Measurements from ENCODE around the gene SBNO1.
"Not testable (repeated sequence)": the region's sequence is repeated elsewhere in the genome, so short reads cannot be mapped to it uniquely, and the experiment has no call there.

Gene SBNO1

DNA sequence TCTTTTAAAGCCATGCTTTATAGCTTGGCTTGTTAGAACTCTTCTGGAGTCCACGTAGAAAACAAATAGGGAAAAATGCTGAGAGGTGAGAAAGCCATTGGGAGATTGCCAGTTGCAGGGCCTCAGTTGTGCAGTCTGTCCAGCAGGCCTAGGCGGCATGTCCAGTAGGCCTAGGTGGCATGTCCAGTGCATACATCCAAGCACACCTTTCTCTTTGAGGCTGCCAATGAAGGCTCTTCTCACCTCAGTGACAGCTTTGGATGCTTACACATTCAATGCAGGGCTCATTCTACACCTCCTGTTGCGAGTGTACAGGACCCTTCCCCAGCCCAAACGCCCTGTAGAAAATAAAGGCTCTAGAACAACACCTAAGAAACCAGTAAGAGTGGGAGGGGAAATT lies 106.1 kb downstream of the SBNO1 start:
- TF ChIP-seq, protein P1, sequence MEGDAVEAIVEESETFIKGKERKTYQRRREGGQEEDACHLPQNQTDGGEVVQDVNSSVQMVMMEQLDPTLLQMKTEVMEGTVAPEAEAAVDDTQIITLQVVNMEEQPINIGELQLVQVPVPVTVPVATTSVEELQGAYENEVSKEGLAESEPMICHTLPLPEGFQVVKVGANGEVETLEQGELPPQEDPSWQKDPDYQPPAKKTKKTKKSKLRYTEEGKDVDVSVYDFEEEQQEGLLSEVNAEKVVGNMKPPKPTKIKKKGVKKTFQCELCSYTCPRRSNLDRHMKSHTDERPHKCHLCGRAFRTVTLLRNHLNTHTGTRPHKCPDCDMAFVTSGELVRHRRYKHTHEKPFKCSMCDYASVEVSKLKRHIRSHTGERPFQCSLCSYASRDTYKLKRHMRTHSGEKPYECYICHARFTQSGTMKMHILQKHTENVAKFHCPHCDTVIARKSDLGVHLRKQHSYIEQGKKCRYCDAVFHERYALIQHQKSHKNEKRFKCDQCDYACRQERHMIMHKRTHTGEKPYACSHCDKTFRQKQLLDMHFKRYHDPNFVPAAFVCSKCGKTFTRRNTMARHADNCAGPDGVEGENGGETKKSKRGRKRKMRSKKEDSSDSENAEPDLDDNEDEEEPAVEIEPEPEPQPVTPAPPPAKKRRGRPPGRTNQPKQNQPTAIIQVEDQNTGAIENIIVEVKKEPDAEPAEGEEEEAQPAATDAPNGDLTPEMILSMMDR (IDR thresholded peaks at IDR 0.05; ENCODE audit: insufficient read depth, low read length, poor library complexity, severe bottlenecking) = no peak
- Histone ChIP-seq H3K27me3 (replicated peaks; ENCODE audit: control insufficient read depth, insufficient read depth, low read length) (no peaks in the 10 kb centered on the region), H3K36me3 (ENCODE audit: control insufficient read depth, insufficient read depth, low read length) (peaks cover 17% of the 10 kb centered on the region), H3K4me3 (replicated peaks; ENCODE audit: low read depth, low read length) (no peak overlapping the region)
- no peak for DNase-seq (ENCODE audit: extremely low read depth, insufficient read length)

DNA sequence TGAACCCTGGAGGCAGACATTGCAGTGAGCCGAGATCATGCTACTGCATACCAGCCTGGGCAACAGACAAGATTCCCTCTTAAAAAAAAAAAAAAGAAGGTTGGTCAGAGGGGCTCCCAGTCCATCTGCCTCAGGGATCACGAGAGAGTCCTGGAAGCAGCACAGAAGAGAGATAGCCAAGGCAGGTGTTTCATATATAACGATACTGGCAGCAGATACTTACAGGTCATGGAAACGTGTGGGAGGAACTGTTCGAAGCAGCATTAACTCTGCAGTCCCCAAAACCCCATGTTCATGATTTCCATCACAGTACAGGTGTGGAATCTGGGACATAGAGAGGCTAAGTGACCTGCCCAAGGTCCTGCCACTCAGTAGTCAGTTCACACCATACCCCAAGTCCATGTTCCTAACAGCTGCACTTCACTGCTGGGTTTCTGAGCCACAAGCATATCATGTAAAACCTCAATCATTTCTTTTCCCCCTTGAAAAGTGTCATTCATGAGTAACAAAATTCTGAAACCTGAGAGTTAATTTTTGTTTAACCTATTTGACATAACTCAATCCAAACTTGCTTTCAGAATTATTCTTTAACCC lies 109.7 kb downstream of the SBNO1 start:
- H3K4me3 ChIP-seq (replicated peaks; ENCODE audit: low read depth, low read length) = no peak overlapping the region
- TF ChIP-seq, protein P1 (IDR thresholded peaks at IDR 0.05; ENCODE audit: insufficient read depth, low read length, poor library complexity, severe bottlenecking) = no peak
- no peaks in the 10 kb centered on the region for H3K27me3 ChIP-seq (replicated peaks; ENCODE audit: control insufficient read depth, insufficient read depth, low read length)
- peaks cover 15% of the 10 kb centered on the region for H3K36me3 ChIP-seq (ENCODE audit: control insufficient read depth, insufficient read depth, low read length)
- DNase-seq (ENCODE audit: extremely low read depth, insufficient read length) = no peak

DNA sequence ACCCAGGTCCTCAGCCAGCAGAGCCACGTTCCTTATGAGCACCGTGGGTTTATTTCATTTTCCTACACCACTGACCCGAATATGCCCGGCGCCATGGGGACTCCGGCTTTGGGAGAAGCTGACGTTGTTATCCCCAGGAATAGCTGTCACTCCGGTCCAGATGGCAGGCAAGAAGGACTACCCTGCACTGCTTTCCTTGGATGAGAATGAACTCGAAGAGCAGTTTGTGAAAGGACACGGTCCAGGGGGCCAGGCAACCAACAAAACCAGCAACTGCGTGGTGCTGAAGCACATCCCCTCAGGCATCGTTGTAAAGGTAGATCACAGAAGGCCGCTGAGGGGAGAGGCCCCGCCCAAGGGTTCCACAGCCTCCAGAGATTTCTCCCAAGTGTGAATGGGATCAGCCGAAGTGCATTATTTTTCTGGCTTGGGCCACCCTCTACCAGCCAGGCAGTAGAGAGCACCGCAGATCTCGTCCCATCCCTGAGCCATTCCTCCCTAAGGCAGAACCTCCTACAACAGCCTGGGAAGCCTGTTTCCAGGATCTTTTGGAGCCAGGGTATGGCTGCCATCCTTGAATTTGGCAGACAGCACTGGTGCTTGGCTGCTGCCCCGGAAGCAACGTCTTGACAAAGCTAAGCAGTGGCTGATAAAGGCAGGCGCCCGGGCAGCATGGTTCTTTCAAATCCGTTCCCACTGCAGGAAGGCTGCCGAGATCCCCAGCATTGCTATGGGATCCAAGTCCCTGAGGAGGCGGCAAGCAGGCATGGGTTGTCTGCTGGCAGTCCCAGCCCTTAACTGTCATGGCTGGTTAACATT lies 110.8 kb downstream of the SBNO1 start:
- peaks cover 15% of the 10 kb centered on the region for H3K36me3 ChIP-seq (ENCODE audit: control insufficient read depth, insufficient read depth, low read length)

DNA sequence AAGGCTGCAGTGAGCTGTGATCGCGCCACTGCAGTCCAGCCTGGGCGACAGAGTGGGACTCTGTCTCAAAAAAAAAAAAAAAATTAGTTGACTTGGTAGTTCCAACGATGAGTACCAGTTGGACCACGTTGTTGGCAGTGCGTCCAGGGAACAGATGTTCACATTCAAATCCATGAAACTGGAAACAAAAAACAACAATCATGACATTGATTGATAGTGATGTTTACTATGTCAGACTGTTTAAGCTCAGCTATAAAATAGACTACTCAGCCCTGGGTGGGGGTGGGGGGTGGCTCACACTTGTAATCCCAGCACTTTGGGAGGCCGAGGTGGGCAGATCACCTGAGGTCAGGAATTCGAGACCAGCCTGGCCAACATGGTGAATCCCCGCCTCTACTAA lies 112.3 kb downstream of the SBNO1 start:
- peaks cover 14% of the 10 kb centered on the region for H3K36me3 ChIP-seq (ENCODE audit: control insufficient read depth, insufficient read depth, low read length)
- not testable (repeated sequence) for H3K4me3 ChIP-seq (replicated peaks; ENCODE audit: low read depth, low read length); DNase-seq (ENCODE audit: extremely low read depth, insufficient read length); H3K27me3 ChIP-seq (replicated peaks; ENCODE audit: control insufficient read depth, insufficient read depth, low read length)

More for the DNA sequence above, 110.8 kb downstream of the SBNO1 start:
- DNase-seq (ENCODE audit: extremely low read depth, insufficient read length) = no peak
- Histone ChIP-seq H3K27me3 (replicated peaks; ENCODE audit: control insufficient read depth, insufficient read depth, low read length) (no peaks in the 10 kb centered on the region), H3K4me3 (replicated peaks; ENCODE audit: low read depth, low read length) (no peak overlapping the region)
- TF ChIP-seq, protein P1 (IDR thresholded peaks at IDR 0.05; ENCODE audit: insufficient read depth, low read length, poor library complexity, severe bottlenecking) = no peak

DNA sequence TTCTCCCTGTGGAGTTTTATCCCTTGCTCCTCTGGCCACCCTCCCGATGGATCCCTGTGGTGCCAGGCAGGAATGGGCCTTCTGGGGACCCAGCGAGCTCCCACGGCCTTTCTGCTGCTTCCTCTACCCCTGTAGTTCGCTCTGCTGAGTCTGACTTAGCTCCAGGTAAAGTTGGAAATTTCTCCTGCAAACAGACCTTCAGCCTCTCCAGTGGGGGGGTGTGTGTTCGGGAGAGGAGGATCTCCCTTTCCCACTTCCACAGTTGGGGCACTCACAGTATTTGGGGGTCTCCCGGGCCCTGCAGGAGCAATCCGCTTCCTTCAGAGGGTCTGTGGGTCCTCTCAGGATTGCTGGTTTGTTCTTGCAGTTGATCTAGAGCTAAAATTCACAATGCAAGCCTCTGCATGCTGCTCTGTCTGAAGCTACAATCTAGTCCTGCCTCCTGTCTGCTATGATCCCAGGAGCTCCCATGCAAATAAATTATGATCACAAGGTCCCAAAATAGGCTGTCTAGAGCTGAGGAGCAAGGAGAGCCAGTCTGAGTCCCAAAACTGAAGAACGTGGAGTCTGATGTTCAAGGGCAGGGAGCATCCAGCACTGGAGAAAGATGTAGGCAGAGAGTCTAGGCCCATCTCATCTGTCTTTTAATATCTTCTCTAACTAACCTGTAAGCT lies 113.1 kb downstream of the SBNO1 start:
- peaks cover 13% of the 10 kb centered on the region for H3K36me3 ChIP-seq (ENCODE audit: control insufficient read depth, insufficient read depth, low read length)
- H3K27me3 ChIP-seq (replicated peaks; ENCODE audit: control insufficient read depth, insufficient read depth, low read length) = no peaks in the 10 kb centered on the region
- DNase-seq (ENCODE audit: extremely low read depth, insufficient read length) = no peak
- TF ChIP-seq, protein P1 (IDR thresholded peaks at IDR 0.05; ENCODE audit: insufficient read depth, low read length, poor library complexity, severe bottlenecking) = no peak
- H3K4me3 ChIP-seq (replicated peaks; ENCODE audit: low read depth, low read length) = no peak overlapping the region
